Neuronal stem cell (in vitro differentiated cells): ENCODE data around the gene MRAS.
"Not testable (repeated sequence)": the region's sequence is repeated elsewhere in the genome, so short reads cannot be mapped to it uniquely, and the experiment has no call there.

Experiments used
- DNase-seq: peaks from one replicate; pipeline ENCODE4 v3.0.0-alpha.2; 2013; ENCODE audit warnings: low spot score
- H2AFZ ChIP-seq: one replicate; pipeline ENCODE4 v1.6.1; 2013; ENCODE audit warnings: mild to moderate bottlenecking, low read length, inconsistent platforms
- H2AK5ac ChIP-seq: 2 replicates; pipeline ENCODE4 v1.6.1; 2013; ENCODE audit warnings: low read depth, mild to moderate bottlenecking, inconsistent platforms, low read length, moderate library complexity, mixed read lengths
- H2BK120ac ChIP-seq: 2 replicates; pipeline ENCODE4 v1.6.1; 2013; ENCODE audit warnings: low read depth, mild to moderate bottlenecking, inconsistent platforms, low read length, moderate library complexity, mixed read lengths
- H2BK12ac ChIP-seq: one replicate; pipeline ENCODE4 v1.6.1; 2013; ENCODE audit warnings: low read length, inconsistent platforms
- H2BK15ac ChIP-seq: 2 replicates; pipeline ENCODE4 v1.6.1; 2013; ENCODE audit warnings: mild to moderate bottlenecking, low read length, inconsistent platforms, mixed read lengths
- H2BK5ac ChIP-seq: one replicate; pipeline ENCODE4 v1.6.1; 2013; ENCODE audit warnings: inconsistent platforms, mild to moderate bottlenecking, low read length, moderate library complexity
- H3K14ac ChIP-seq: one replicate; pipeline ENCODE4 v1.6.1; 2013; ENCODE audit warnings: low read length, inconsistent platforms
- H3K18ac ChIP-seq: 2 replicates; pipeline ENCODE4 v1.6.1; 2013; ENCODE audit warnings: low read length, inconsistent platforms
- H3K23ac ChIP-seq: 2 replicates; pipeline ENCODE4 v1.6.1; 2013; ENCODE audit warnings: low read depth, mild to moderate bottlenecking, mixed read lengths, low read length, inconsistent platforms; ENCODE audit not compliant: poor library complexity
- H3K27ac ChIP-seq: replicated peaks from 3 replicates; pipeline ENCODE4 v1.5.1; 2013; ENCODE audit warnings: low read length, inconsistent platforms
- H3K27me3 ChIP-seq, 3 experiments: 2 replicates each; pipeline ENCODE4 v1.6.1; 2013; ENCODE audit warnings: low read length in 3 of 3, mild to moderate bottlenecking in 2 of 3, inconsistent platforms in 1 of 3, low read depth in 1 of 3, mixed read lengths in 1 of 3, moderate library complexity in 1 of 3; ENCODE audit not compliant: control insufficient read depth in 3 of 3, insufficient read depth in 3 of 3
- H3K36me3 ChIP-seq, 2 donors: replicated peaks in 1 of 2; 2 replicates each; pipeline ENCODE4 v1.6.1; 2013; ENCODE audit warnings: low read length in 2 of 2; ENCODE audit not compliant: control insufficient read depth in 2 of 2, insufficient read depth in 2 of 2
- H3K4ac ChIP-seq: 2 replicates; pipeline ENCODE4 v1.6.1; 2013; ENCODE audit warnings: inconsistent platforms, mild to moderate bottlenecking, low read length, moderate library complexity
- H3K4me1 ChIP-seq, 2 donors: 1 replicate in 1 of 2; 2 replicates in 1 of 2; pipeline ENCODE4 v1.6.1; 2013; ENCODE audit warnings: low read length in 2 of 2, low read depth in 1 of 2; ENCODE audit not compliant: control insufficient read depth in 2 of 2, insufficient read depth in 1 of 2
- H3K4me2 ChIP-seq: one replicate; pipeline ENCODE4 v1.6.1; 2013; ENCODE audit warnings: mild to moderate bottlenecking, low read length, inconsistent platforms; ENCODE audit not compliant: insufficient read depth, poor library complexity, severe bottlenecking
- H3K4me3 ChIP-seq, 2 donors: 2 replicates each; pipeline ENCODE4 v1.5.1; 2013; ENCODE audit warnings: low read length in 2 of 2, mild to moderate bottlenecking in 2 of 2, inconsistent platforms in 1 of 2, moderate library complexity in 1 of 2
- H3K79me1 ChIP-seq: one replicate; pipeline ENCODE4 v1.6.1; 2013; ENCODE audit warnings: low read depth, mild to moderate bottlenecking, inconsistent platforms, low read length, moderate library complexity
- H3K9ac ChIP-seq: one replicate; pipeline ENCODE4 v1.6.1; 2013; ENCODE audit warnings: mild to moderate bottlenecking, low read depth, low read length, inconsistent platforms; ENCODE audit not compliant: poor library complexity
- H3K9me3 ChIP-seq, 2 donors: replicated peaks in 1 of 2; 2 replicates each; pipeline versions ENCODE3 to v1.6.1; 2013; ENCODE audit warnings: low read length in 2 of 2, mild to moderate bottlenecking in 2 of 2, inconsistent platforms in 1 of 2, low read depth in 1 of 2, mixed read lengths in 1 of 2, moderate library complexity in 1 of 2; ENCODE audit not compliant: control insufficient read depth in 2 of 2, insufficient read depth in 1 of 2
- H4K8ac ChIP-seq: one replicate; pipeline ENCODE4 v1.6.1; 2013; ENCODE audit warnings: low read depth, mild to moderate bottlenecking, inconsistent platforms, low read length, moderate library complexity
- H4K91ac ChIP-seq: one replicate; pipeline ENCODE4 v1.6.1; 2013; ENCODE audit warnings: low read length, low read depth, mild to moderate bottlenecking, inconsistent platforms; ENCODE audit not compliant: poor library complexity
- WGBS, 2 donors: extraction: QIAGEN DNeasy Blood & Tissue Kit; methylation state at CpG; one replicate each; pipeline ENCODE4 v1.1.7; 2013; ENCODE audit warnings: missing lambda C conversion rate in 2 of 2, mixed read lengths in 1 of 2; ENCODE audit not compliant: insufficient read length in 2 of 2, insufficient replicate concordance in 1 of 2; ENCODE audit errors: extremely low coverage in 2 of 2; 5-methylcytosine and 5-hydroxymethylcytosine counted together

Gene MRAS

DNA sequence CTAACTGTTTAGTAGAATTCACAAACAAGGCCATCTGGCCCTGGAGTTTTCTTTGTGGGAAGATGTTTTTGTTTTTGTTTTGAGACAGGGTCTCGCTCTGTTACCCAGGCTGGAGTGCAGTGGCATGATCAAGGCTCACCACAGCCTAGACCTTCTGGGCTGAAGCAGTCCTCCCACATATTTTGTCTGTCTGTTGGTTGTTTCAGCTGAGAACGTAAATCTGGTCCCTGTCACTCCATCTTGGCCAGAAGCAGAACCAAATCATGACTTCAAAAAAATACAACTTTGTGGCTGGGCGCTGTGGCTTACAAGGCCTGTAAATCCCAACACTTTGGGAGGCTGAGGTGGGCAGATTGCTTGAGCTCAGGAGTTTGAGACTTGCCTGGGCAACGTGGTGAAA lies 27.1 kb downstream of the MRAS start:
- H4K8ac ChIP-seq, result no peak overlapping the region
- H2BK5ac ChIP-seq, result no peak overlapping the region
- no CpG with 5 or more reads among the region's 4 CpGs for WGBS, 2 donors
- H3K27ac ChIP-seq, result no peak overlapping the region
- no peaks in the 10 kb centered on the region for H3K79me1 ChIP-seq
- H2BK120ac ChIP-seq, result no peak overlapping the region
- H2BK12ac ChIP-seq, result no peak overlapping the region
- no peak overlapping the region for H3K18ac ChIP-seq
- H3K23ac ChIP-seq, result no peak overlapping the region
- H2BK15ac ChIP-seq, result no peak overlapping the region
- H3K4ac ChIP-seq, result no peak overlapping the region
- no peak overlapping the region for H3K4me2 ChIP-seq
- no peak overlapping the region for H3K9ac ChIP-seq
- no peaks in the 10 kb centered on the region for H3K4me1 ChIP-seq
- H3K36me3 ChIP-seq, result peaks cover 1 to 19% of the 10 kb centered on the region in 2 donors
- H3K14ac ChIP-seq, result no peak overlapping the region
- no peaks in the 10 kb centered on the region for H3K27me3 ChIP-seq
- DNase-seq, result no peak
- H2AK5ac ChIP-seq, result no peak overlapping the region
- H3K9me3 ChIP-seq, result no peaks in the 10 kb centered on the region
- no peak overlapping the region for H2AFZ ChIP-seq
- H4K91ac ChIP-seq, result no peak overlapping the region
- no peak overlapping the region for H3K4me3 ChIP-seq

DNA sequence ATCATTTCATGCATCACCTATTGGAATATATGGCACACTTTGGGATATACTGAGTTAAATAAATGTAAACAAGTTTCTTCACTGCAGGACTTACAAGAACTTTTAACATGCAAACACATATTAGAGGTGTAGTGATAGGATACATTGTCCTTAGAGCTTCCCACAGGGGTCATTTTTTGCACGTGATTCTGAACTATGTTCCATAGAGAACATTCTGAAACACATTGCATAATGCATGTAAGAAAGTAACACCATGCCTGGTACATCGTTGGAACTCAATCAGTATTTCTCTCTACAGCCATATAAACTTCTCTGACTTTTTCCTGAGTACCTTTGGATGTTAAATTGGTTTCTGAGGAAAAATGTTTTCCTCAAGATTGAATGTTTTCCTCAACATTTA lies 28.3 kb downstream of the MRAS start:
- no peak overlapping the region for H2BK120ac ChIP-seq
- no CpG with 5 or more reads among the region's 2 CpGs for WGBS, 2 donors
- no peak overlapping the region for H3K4me2 ChIP-seq
- H4K91ac ChIP-seq, result no peak overlapping the region
- no peak overlapping the region for H3K9ac ChIP-seq
- no peak overlapping the region for H2BK15ac ChIP-seq
- H3K18ac ChIP-seq, result no peak overlapping the region
- no peak overlapping the region for H3K23ac ChIP-seq
- H2AFZ ChIP-seq, result no peak overlapping the region
- H3K4me3 ChIP-seq, result no peak overlapping the region
- H3K79me1 ChIP-seq, result no peaks in the 10 kb centered on the region
- no peak overlapping the region for H2AK5ac ChIP-seq
- H3K4ac ChIP-seq, result no peak overlapping the region
- no peak for DNase-seq
- no peak overlapping the region for H4K8ac ChIP-seq
- no peak overlapping the region for H3K14ac ChIP-seq
- no peak overlapping the region for H3K27ac ChIP-seq
- no peaks in the 10 kb centered on the region for H3K9me3 ChIP-seq
- H3K36me3 ChIP-seq, result peaks cover 1 to 19% of the 10 kb centered on the region in 2 donors
- no peak overlapping the region for H2BK12ac ChIP-seq
- peaks cover 0 to 2% of the 10 kb centered on the region in 2 donors for H3K4me1 ChIP-seq
- no peaks in the 10 kb centered on the region for H3K27me3 ChIP-seq
- no peak overlapping the region for H2BK5ac ChIP-seq

DNA sequence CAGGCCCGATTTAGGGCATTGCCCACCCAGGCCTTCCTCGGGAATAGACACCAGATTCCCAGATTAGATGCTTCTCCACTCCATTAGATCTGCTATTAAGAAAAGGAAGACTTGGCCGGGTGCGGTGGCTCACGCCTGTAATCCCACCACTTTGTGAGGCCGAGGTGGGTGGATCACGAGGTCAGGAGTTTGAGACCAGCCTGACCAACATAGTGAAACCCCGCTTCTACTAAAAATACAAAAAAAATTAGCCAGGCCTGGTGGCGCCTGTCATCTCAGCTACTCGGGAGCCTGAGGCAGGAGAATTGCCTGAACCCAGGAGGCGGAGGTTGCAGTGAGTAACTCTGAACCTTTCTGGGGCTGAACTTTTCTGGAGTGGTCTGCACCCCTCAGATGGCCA lies 28.8 kb downstream of the MRAS start:
- not testable (repeated sequence) for H3K27me3 ChIP-seq, H3K14ac ChIP-seq, H4K91ac ChIP-seq, H3K4me1 ChIP-seq, H3K4me2 ChIP-seq, H3K79me1 ChIP-seq, H3K9ac ChIP-seq, H3K27ac ChIP-seq, H2AK5ac ChIP-seq, H3K4ac ChIP-seq, H2BK120ac ChIP-seq, H2BK15ac ChIP-seq, H3K18ac ChIP-seq, H2BK5ac ChIP-seq, H3K23ac ChIP-seq, H2BK12ac ChIP-seq, H4K8ac ChIP-seq, H2AFZ ChIP-seq, DNase-seq, H3K9me3 ChIP-seq, H3K4me3 ChIP-seq
- WGBS, 2 donors, result no CpG with 5 or more reads among the region's 11 CpGs
- H3K36me3 ChIP-seq, result peaks cover 1 to 19% of the 10 kb centered on the region in 2 donors

DNA sequence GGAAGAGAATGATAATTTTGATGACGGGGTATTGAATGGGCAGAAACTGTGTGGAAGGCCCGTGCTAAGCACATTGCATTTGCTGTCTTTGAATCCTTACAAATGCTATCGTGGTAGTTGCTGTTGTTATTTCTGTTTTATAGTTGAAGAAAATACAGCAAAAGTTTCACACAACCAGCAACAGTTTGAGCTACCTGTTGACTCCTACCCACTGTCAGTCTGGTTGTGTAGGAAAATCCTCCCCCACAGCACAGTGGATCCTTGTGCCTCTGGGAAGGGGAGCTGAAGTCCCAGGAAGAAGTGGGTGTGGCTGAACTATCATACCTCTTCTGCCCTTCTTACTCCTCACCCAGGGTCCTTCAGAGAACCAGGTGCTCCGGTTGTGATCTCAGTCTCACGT lies 29.4 kb downstream of the MRAS start:
- H3K27me3 ChIP-seq, result no peaks in the 10 kb centered on the region
- no peaks in the 10 kb centered on the region for H3K9me3 ChIP-seq
- no peaks in the 10 kb centered on the region for H3K79me1 ChIP-seq
- no peak overlapping the region for H3K9ac ChIP-seq
- H3K4me2 ChIP-seq, result no peak overlapping the region
- no peak overlapping the region for H3K14ac ChIP-seq
- H3K27ac ChIP-seq, result no peak overlapping the region
- H3K18ac ChIP-seq, result no peak overlapping the region
- no peak overlapping the region for H3K4me3 ChIP-seq
- H3K4me1 ChIP-seq, result peaks cover 4 to 9% of the 10 kb centered on the region in 2 donors
- H3K4ac ChIP-seq, result no peak overlapping the region
- no peak overlapping the region for H2AK5ac ChIP-seq
- no peak overlapping the region for H2BK12ac ChIP-seq
- H3K23ac ChIP-seq, result no peak overlapping the region
- no peak overlapping the region for H4K91ac ChIP-seq
- no peak overlapping the region for H2BK120ac ChIP-seq
- no peak overlapping the region for H2BK5ac ChIP-seq
- H4K8ac ChIP-seq, result no peak overlapping the region
- 100% methylated on average over 1 of the region's 5 CpGs; no CpG with 5 or more reads in 1 of the 2 donors for WGBS, 2 donors
- H2AFZ ChIP-seq, result no peak overlapping the region
- H3K36me3 ChIP-seq, result peaks cover 1 to 19% of the 10 kb centered on the region in 2 donors
- no peak for DNase-seq
- no peak overlapping the region for H2BK15ac ChIP-seq
